NK-92 treated with Interleukin-12 subunit alpha and Interleukin-12 subunit beta, amount 100 ng/mL, for 24 hours (cell line): ENCODE results near the gene LRRC8B.
A peak's percentile ranks its signal among the peaks of the same experiment; 100 is the strongest.
"Not testable (repeated sequence)": the region's sequence is repeated elsewhere in the genome, so short reads cannot be mapped to it uniquely, and the experiment has no call there.

Experiments
- DNase-seq: peaks from one replicate; lab custom pipeline; 2025; lab: John Stamatoyannopoulos, UW

LRRC8B gene

GRCh38 chr1:89525169-89525855 lies 683 bp downstream of the LRRC8B start:
- peak; percentile 43 for DNase-seq

GRCh38 chr1:89527256-89527655 lies 2.6 kb downstream of the LRRC8B start:
- DNase-seq = no peak

GRCh38 chr1:89527750-89528381 lies 3.2 kb downstream of the LRRC8B start:
- DNase-seq = no peak

GRCh38 chr1:89528382-89528780 lies 3.8 kb downstream of the LRRC8B start:
- DNase-seq = no peak

GRCh38 chr1:89529196-89529595 lies 4.6 kb downstream of the LRRC8B start:
- DNase-seq = no peak

- DNase-seq = no peak
Observed at GRCh38 chr1:89530444-89531089, 5.9 kb downstream of the LRRC8B start.

- no peak for DNase-seq
Observed at GRCh38 chr1:89531480-89532139, 7.0 kb downstream of the LRRC8B start.

GRCh38 chr1:89532228-89532627 lies 7.6 kb downstream of the LRRC8B start:
- no peak for DNase-seq

GRCh38 chr1:89532866-89533265 lies 8.2 kb downstream of the LRRC8B start:
- no peak for DNase-seq

- no peak for DNase-seq
Observed at GRCh38 chr1:89535537-89535936, 10.9 kb downstream of the LRRC8B start.

GRCh38 chr1:89536555-89537341 lies 12.1 kb downstream of the LRRC8B start:
- no peak for DNase-seq

- no peak for DNase-seq
Observed at GRCh38 chr1:89538361-89538760, 13.7 kb downstream of the LRRC8B start.

- no peak for DNase-seq
Observed at GRCh38 chr1:89539128-89539527, 14.5 kb downstream of the LRRC8B start.

GRCh38 chr1:89540406-89540970 lies 15.9 kb downstream of the LRRC8B start:
- DNase-seq = no peak

GRCh38 chr1:89542345-89542744 lies 17.7 kb downstream of the LRRC8B start:
- no peak for DNase-seq

- not testable (repeated sequence) for DNase-seq
Observed at GRCh38 chr1:89543632-89544031, 19.0 kb downstream of the LRRC8B start.

- no peak for DNase-seq
Observed at GRCh38 chr1:89545264-89546038, 20.8 kb downstream of the LRRC8B start.

- no peak for DNase-seq
Observed at GRCh38 chr1:89546082-89546889, 21.7 kb downstream of the LRRC8B start.

- no peak for DNase-seq
Observed at GRCh38 chr1:89546934-89547562, 22.4 kb downstream of the LRRC8B start.
